ENCODE data around the gene NHLH2.

- TF ChIP-seq FOXM1 (IDR thresholded peaks at IDR 0.05; ENCODE audit: borderline replicate concordance) = no peak
- TF ChIP-seq FOXA1 (IDR thresholded peaks at IDR 0.05) = no peak
Measured at GRCh38 chr1:115793162-115793561, 47.8 kb downstream of the NHLH2 start.
